Lower leg skin (tissue), 3 donors: ENCODE data around the gene CTNNBL1.

Source experiments
- POLR2A ChIP-seq, 2 donors: fragments of 450-650 bp; IDR thresholded peaks; one replicate each; pipeline ENCODE4 v1.6.1; 2016 to 2017; ENCODE audit warnings: antibody characterized with exemption in 2 of 2, mild to moderate bottlenecking in 1 of 2, moderate library complexity in 1 of 2
- TF ChIP-seq, protein P1 (sequence below), 3 donors: fragments of 450-650 bp; IDR thresholded peaks; one replicate each; pipeline ENCODE4 v1.5.1; 2016; ENCODE audit warnings: antibody characterized with exemption in 3 of 3, mild to moderate bottlenecking in 3 of 3, moderate library complexity in 2 of 3

DNA sequence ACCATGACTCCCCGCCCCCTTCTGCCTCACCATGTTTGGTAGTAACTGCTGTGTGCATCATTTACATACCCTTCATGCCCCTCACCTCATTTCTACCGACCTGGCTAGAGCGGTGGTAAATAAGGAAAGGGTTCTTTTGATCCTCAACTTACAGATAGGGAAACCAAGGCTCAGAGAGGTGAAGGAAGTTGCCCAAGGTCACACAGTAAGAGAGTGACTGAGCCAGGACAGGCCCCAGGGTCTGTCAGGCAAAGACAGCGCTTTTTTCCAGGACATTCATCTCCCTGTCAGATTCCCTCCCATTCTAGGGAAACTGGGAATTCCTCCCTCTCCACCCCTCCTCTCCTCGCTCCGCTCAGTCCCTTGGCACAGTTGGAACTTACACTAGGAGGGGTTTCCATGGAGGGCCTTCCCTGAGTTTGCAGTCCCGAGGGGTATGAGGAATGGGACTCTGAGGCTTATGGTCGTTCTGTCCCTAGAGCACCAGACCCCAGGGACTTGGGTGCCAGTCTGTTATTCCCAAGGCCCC is 211.1 kb downstream of the CTNNBL1 start:
- TF ChIP-seq POLR2A (IDR thresholded peaks at IDR 0.05), result no peak
- TF ChIP-seq, protein P1, sequence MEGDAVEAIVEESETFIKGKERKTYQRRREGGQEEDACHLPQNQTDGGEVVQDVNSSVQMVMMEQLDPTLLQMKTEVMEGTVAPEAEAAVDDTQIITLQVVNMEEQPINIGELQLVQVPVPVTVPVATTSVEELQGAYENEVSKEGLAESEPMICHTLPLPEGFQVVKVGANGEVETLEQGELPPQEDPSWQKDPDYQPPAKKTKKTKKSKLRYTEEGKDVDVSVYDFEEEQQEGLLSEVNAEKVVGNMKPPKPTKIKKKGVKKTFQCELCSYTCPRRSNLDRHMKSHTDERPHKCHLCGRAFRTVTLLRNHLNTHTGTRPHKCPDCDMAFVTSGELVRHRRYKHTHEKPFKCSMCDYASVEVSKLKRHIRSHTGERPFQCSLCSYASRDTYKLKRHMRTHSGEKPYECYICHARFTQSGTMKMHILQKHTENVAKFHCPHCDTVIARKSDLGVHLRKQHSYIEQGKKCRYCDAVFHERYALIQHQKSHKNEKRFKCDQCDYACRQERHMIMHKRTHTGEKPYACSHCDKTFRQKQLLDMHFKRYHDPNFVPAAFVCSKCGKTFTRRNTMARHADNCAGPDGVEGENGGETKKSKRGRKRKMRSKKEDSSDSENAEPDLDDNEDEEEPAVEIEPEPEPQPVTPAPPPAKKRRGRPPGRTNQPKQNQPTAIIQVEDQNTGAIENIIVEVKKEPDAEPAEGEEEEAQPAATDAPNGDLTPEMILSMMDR (IDR thresholded peaks at IDR 0.05), result no peak
